Testis (tissue), 3 donors: ENCODE results near the gene YBX1. TPM values are rescaled to one million over a fixed set of nuclear protein-coding genes. Genes with fewer than 3 reads are reported as not detected.

Source experiments
- DNase-seq: peaks from one replicate; pipeline ENCODE4 v3.0.0-alpha.2; 2019
- H3K27ac ChIP-seq, 2 donors: fragments of 200-600 bp; sonication (generic); one replicate each; pipeline ENCODE4 v1.5.1; 2019
- H3K27me3 ChIP-seq: fragments of 200-600 bp; sonication (generic); one replicate; pipeline ENCODE4 v1.5.1; 2019
- H3K36me3 ChIP-seq: fragments of 200-600 bp; sonication (generic); one replicate; pipeline ENCODE4 v1.5.1; 2017; ENCODE audit warnings: low read depth; ENCODE audit errors: missing control alignments
- H3K4me1 ChIP-seq: fragments of 200-600 bp; sonication (generic); one replicate; pipeline ENCODE4 v1.5.1; 2019
- H3K4me3 ChIP-seq, 2 donors: fragments of 200-600 bp; sonication (generic); one replicate each; pipeline ENCODE4 v1.5.1; 2017 to 2019
- H3K9me3 ChIP-seq: fragments of 200-600 bp; sonication (generic); one replicate; pipeline ENCODE4 v1.5.1; 2017
- POLR2A ChIP-seq: fragments of 450-650 bp; IDR thresholded peaks from one replicate; pipeline ENCODE4 v1.6.1; 2017; ENCODE audit warnings: antibody characterized with exemption, mild to moderate bottlenecking, moderate library complexity
- WGBS, 2 donors: methylation state at CpG; one replicate each; pipeline ENCODE4 v1.1.5; 2018; 5-methylcytosine and 5-hydroxymethylcytosine counted together
- intact Hi-C: fragments of 100-400 bp; cut with DNase I; formaldehyde crosslinking; loops from one replicate; pipeline ENCODE4 v1.15.1; 2023; ENCODE audit warnings: low total_unique reads
- polyA plus RNA-seq: library from polyadenylated mRNA; stranded (reverse); fragments of 350-450 nt; fragmentation: Illumina TruSeq; extraction: RNeasy Lipid Tissue Mini Kit (QIAGEN cat#74804); gene quantifications from one replicate; pipeline ENCODE4 v1.2.3, GENCODE V29; 2014; ENCODE audit warnings: low read depth, low replicate concordance; ENCODE audit not compliant: insufficient read depth
- total RNA-seq, 2 donors: library from RNA; depleted of rRNA; stranded (reverse); fragments of >200 nt; gene quantifications; one replicate each; pipeline ENCODE4 v1.2.3, GENCODE V29; 2016
- TF ChIP-seq, protein P1 (sequence below), 3 experiments: fragments of 450-650 bp in 2 of 3; fragments of 200-600 bp in 1 of 3; sonication (generic) in 1 of 3; IDR thresholded peaks; one replicate each; pipeline ENCODE4 v1.5.1; 2016 to 2019; ENCODE audit warnings: antibody characterized with exemption in 3 of 3, mild to moderate bottlenecking in 2 of 3, moderate library complexity in 1 of 3

The YBX1 gene
- total and polyA plus RNA-seq, 3 donors from 2014 or later = 798 to 2,470 (median 982) TPM

DNA sequence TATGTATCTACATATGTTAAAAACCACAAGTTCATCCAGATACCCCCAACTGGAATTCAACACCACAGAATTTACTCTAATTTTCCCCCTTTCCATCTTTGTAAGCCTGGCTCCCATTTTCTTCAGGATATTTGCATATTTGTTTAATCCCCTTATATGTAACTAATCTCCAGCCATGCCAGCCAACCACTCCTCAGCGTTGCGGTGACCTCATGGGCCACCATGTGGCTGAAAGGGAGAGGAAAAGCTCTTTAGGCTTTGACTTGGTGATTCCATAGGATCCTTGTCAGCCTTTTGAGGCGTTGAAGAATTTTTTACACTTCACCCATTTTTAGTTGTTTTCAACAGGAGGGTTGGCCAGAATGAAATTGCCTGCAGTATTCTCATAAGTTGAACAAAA, 47.8 kb downstream of the YBX1 start:
- WGBS, 2 donors = 84 to 93% methylated on average over 3 of the region's 3 CpGs
- TF ChIP-seq POLR2A = no peak
- TF ChIP-seq, protein P1, sequence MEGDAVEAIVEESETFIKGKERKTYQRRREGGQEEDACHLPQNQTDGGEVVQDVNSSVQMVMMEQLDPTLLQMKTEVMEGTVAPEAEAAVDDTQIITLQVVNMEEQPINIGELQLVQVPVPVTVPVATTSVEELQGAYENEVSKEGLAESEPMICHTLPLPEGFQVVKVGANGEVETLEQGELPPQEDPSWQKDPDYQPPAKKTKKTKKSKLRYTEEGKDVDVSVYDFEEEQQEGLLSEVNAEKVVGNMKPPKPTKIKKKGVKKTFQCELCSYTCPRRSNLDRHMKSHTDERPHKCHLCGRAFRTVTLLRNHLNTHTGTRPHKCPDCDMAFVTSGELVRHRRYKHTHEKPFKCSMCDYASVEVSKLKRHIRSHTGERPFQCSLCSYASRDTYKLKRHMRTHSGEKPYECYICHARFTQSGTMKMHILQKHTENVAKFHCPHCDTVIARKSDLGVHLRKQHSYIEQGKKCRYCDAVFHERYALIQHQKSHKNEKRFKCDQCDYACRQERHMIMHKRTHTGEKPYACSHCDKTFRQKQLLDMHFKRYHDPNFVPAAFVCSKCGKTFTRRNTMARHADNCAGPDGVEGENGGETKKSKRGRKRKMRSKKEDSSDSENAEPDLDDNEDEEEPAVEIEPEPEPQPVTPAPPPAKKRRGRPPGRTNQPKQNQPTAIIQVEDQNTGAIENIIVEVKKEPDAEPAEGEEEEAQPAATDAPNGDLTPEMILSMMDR (IDR thresholded peaks at IDR 0.05) = no peak
- Histone ChIP-seq H3K4me1 (no peaks in the 10 kb centered on the region), H3K27ac (no peak overlapping the region), H3K9me3 (no peaks in the 10 kb centered on the region), H3K4me3 (no peak overlapping the region), H3K27me3 (no peaks in the 10 kb centered on the region), H3K36me3 (no peaks in the 10 kb centered on the region)
- intact Hi-C loops = no loop called here
- no peak for DNase-seq

DNA sequence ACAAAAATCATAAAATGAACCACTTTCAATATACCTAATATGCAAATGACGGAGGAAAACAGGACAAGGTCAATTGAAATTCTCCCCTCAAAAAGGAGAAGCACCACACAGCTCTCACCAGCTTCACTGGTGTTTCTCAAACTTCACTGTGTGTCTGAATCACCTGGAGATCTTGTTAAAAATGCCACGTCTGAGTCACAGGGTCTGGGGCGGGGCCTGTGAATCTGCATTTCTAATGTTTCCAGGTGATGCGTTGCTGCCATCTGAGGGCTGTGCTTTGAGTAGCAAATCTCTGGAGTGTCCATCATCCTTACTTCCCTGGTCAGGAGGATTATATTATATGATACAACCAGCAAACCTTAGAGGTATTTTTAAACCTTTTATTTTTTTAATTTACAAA, 48.8 kb downstream of the YBX1 start:
- Histone ChIP-seq H3K27ac (no peak overlapping the region), H3K4me3 (no peak overlapping the region), H3K4me1 (no peaks in the 10 kb centered on the region), H3K9me3 (no peaks in the 10 kb centered on the region), H3K27me3 (no peaks in the 10 kb centered on the region), H3K36me3 (no peaks in the 10 kb centered on the region)
- TF ChIP-seq POLR2A = no peak
- TF ChIP-seq, protein P1 (IDR thresholded peaks at IDR 0.05) = no peak
- 60 to 74% methylated on average over 4 of the region's 4 CpGs for WGBS, 2 donors
- intact Hi-C loops = no loop called here
- peak; percentile 25 for DNase-seq

DNA sequence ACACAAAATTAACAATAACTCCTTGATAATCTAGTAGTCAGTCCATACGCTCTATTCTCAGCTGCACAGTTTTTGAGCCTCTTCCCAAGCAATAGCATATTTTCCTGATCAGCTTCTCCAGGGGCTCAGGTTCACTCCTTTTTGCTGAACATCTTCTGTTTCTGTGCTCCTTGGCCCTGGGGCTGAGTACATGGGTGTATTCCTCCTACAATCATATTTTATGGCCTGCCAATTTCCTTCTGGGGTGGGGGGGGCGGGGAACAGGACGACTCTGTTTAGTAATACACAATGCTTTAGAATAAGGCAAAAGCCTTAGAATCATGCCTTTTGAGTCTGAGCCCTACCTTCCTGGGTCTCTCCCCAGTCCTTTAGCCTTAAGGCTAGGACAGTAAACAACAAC, 49.4 kb downstream of the YBX1 start:
- Histone ChIP-seq H3K9me3 (no peaks in the 10 kb centered on the region), H3K36me3 (no peaks in the 10 kb centered on the region), H3K27ac (no peak overlapping the region), H3K4me1 (no peaks in the 10 kb centered on the region), H3K27me3 (no peaks in the 10 kb centered on the region), H3K4me3 (no peak overlapping the region)
- 51 to 74% methylated on average over 3 of the region's 3 CpGs for WGBS, 2 donors
- intact Hi-C loops = no loop called here
- TF ChIP-seq, protein P1 (IDR thresholded peaks at IDR 0.05) = no peak
- no peak for TF ChIP-seq POLR2A
- no peak for DNase-seq

DNA sequence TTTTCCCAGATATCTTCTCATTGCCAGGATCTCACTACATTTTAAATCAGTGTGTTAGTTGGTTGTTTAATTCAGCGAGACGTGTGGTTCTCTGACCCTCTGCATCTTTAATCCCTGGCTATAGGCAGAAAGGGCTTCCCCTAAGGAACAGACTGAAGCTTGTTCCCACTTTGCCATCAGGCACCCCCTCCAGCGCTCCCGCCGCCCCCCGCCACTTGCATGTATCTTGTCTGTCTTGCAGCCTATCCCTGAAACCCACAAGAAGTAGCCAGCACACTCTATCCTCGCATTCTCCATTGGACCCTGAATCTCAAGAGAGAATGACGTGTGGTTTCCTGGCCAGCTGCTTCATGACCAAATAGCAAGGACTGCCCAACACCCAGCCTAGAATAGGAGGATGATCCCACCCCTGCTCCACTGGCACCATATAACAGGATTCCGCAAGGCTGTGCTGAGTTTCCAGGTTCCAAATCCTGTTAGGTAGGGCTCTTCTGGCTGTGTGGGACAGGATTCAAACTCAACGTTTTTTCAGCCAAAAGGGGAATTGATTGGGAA, 50.0 kb downstream of the YBX1 start:
- H3K36me3 ChIP-seq = no peaks in the 10 kb centered on the region
- no peak for DNase-seq
- WGBS, 2 donors = 84 to 87% methylated on average over 10 of the region's 10 CpGs
- H3K27me3 ChIP-seq = no peaks in the 10 kb centered on the region
- no peak overlapping the region for H3K4me3 ChIP-seq
- no peak for TF ChIP-seq POLR2A
- TF ChIP-seq, protein P1 (IDR thresholded peaks at IDR 0.05) = no peak
- no peak overlapping the region for H3K27ac ChIP-seq
- intact Hi-C loops = no loop called here
- H3K9me3 ChIP-seq = no peaks in the 10 kb centered on the region
- H3K4me1 ChIP-seq = no peaks in the 10 kb centered on the region
